Hepatocyte (in vitro differentiated cells): ENCODE measurements around the gene ABCA9. TPM values are rescaled to one million over a fixed set of nuclear protein-coding genes. Genes with fewer than 3 reads are reported as not detected.

Source experiments
- DNase-seq: peaks from one replicate; pipeline ENCODE4 v3.0.0-alpha.2; 2016; ENCODE audit warnings: low spot score
- H2AFZ ChIP-seq: fragments of 200-600 bp; sonication (generic); 2 replicates; pipeline ENCODE4 v1.6.0; 2016; ENCODE audit warnings: antibody characterized with exemption, mild to moderate bottlenecking
- H3K27ac ChIP-seq: fragments of 200-600 bp; sonication (generic); 2 replicates; pipeline ENCODE4 v1.5.1; 2016; ENCODE audit warnings: mild to moderate bottlenecking
- H3K27me3 ChIP-seq: fragments of 200-600 bp; sonication (generic); 2 replicates; pipeline ENCODE4 v1.6.1; 2016
- H3K36me3 ChIP-seq: fragments of 200-600 bp; sonication (generic); replicated peaks from 2 replicates; pipeline ENCODE4 v1.5.1; 2016; ENCODE audit warnings: low read depth; ENCODE audit not compliant: insufficient read depth
- H3K4me1 ChIP-seq: fragments of 200-600 bp; sonication (generic); 2 replicates; pipeline ENCODE4 v1.5.1; 2016; ENCODE audit warnings: mild to moderate bottlenecking, moderate library complexity; ENCODE audit not compliant: insufficient read depth
- H3K4me2 ChIP-seq: fragments of 200-600 bp; sonication (generic); 2 replicates; pipeline ENCODE4 v1.6.0; 2016
- H3K4me3 ChIP-seq: fragments of 200-600 bp; sonication (generic); 2 replicates; pipeline ENCODE4 v1.5.1; 2016; ENCODE audit warnings: mild to moderate bottlenecking
- H3K79me2 ChIP-seq: fragments of 200-600 bp; sonication (generic); 2 replicates; pipeline ENCODE4 v1.6.0; 2017; ENCODE audit warnings: mild to moderate bottlenecking
- H3K9me2 ChIP-seq: fragments of 200-600 bp; sonication (generic); replicated peaks from 2 replicates; pipeline ENCODE4 v1.6.0; 2017; ENCODE audit warnings: mild to moderate bottlenecking; ENCODE audit not compliant: insufficient read depth
- H3K9me3 ChIP-seq: fragments of 200-600 bp; sonication (generic); 2 replicates; pipeline ENCODE4 v1.5.1; 2016; ENCODE audit warnings: low read depth, mild to moderate bottlenecking
- H4K20me1 ChIP-seq: fragments of 200-600 bp; sonication (generic); 2 replicates; pipeline ENCODE4 v1.6.0; 2016; ENCODE audit warnings: mild to moderate bottlenecking; ENCODE audit not compliant: insufficient read depth, poor library complexity, severe bottlenecking
- EZH2 ChIP-seq: fragments of 200-600 bp; sonication (generic); IDR thresholded peaks from 2 replicates; pipeline ENCODE4 v1.6.1; 2016; ENCODE audit warnings: antibody characterized with exemption, mild to moderate bottlenecking, borderline replicate concordance
- EZH2phosphoT487 ChIP-seq: fragments of 200-600 bp; sonication (generic); IDR thresholded peaks from one replicate; pipeline ENCODE4 v1.6.1; 2018; ENCODE audit warnings: antibody characterized with exemption, mild to moderate bottlenecking, low read depth, moderate library complexity; ENCODE audit not compliant: unreplicated experiment, severe bottlenecking
- WGBS: methylation state at CpG from one replicate; pipeline ENCODE4 v1.1.6; 2016; ENCODE audit warnings: low lambda C conversion rate; ENCODE audit errors: missing lambda C conversion rate; 5-methylcytosine and 5-hydroxymethylcytosine counted together
- polyA plus RNA-seq: library from polyadenylated mRNA; unstranded; fragments of >200 nt; fragmentation: Nextera tagmentation; extraction: Ambion mirVana; gene quantifications from 2 replicates; pipeline ENCODE4 v1.2.1, GENCODE V29; 2016
- total RNA-seq: library from RNA; depleted of rRNA; stranded (reverse); fragments of >200 nt; gene quantifications from 2 replicates; pipeline ENCODE4 v1.2.3, GENCODE V29; 2014
- TF ChIP-seq, protein P1 (sequence below): fragments of 200-600 bp; sonication (generic); IDR thresholded peaks from 2 replicates; pipeline ENCODE4 v1.5.1; 2016; ENCODE audit warnings: antibody characterized with exemption, mild to moderate bottlenecking; ENCODE audit not compliant: poor library complexity

The ABCA9 gene
- total and polyA plus RNA-seq, 2 experiments from 2014 or later, result 0.34 to 0.60 TPM

GRCh38 chr17:69055334-69055733, 5.4 kb downstream of the ABCA9 start:
- H3K36me3 ChIP-seq, result no peaks in the 10 kb centered on the region
- no peaks in the 10 kb centered on the region for H3K27me3 ChIP-seq
- DNase-seq, result no peak
- no peaks in the 10 kb centered on the region for H3K9me3 ChIP-seq
- H2AFZ ChIP-seq, result no peak overlapping the region
- no peak overlapping the region for H3K4me2 ChIP-seq
- 97% methylated on average over 2 of the region's 2 CpGs for WGBS
- TF ChIP-seq EZH2 (no peak), EZH2phosphoT487 (no peak)
- TF ChIP-seq, protein P1, sequence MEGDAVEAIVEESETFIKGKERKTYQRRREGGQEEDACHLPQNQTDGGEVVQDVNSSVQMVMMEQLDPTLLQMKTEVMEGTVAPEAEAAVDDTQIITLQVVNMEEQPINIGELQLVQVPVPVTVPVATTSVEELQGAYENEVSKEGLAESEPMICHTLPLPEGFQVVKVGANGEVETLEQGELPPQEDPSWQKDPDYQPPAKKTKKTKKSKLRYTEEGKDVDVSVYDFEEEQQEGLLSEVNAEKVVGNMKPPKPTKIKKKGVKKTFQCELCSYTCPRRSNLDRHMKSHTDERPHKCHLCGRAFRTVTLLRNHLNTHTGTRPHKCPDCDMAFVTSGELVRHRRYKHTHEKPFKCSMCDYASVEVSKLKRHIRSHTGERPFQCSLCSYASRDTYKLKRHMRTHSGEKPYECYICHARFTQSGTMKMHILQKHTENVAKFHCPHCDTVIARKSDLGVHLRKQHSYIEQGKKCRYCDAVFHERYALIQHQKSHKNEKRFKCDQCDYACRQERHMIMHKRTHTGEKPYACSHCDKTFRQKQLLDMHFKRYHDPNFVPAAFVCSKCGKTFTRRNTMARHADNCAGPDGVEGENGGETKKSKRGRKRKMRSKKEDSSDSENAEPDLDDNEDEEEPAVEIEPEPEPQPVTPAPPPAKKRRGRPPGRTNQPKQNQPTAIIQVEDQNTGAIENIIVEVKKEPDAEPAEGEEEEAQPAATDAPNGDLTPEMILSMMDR, result no peak
- H3K4me1 ChIP-seq, result no peaks in the 10 kb centered on the region
- H3K9me2 ChIP-seq, result no peaks in the 10 kb centered on the region
- H4K20me1 ChIP-seq, result no peaks in the 10 kb centered on the region
- no peaks in the 10 kb centered on the region for H3K79me2 ChIP-seq
- no peak overlapping the region for H3K27ac ChIP-seq
- H3K4me3 ChIP-seq, result no peak overlapping the region

DNA sequence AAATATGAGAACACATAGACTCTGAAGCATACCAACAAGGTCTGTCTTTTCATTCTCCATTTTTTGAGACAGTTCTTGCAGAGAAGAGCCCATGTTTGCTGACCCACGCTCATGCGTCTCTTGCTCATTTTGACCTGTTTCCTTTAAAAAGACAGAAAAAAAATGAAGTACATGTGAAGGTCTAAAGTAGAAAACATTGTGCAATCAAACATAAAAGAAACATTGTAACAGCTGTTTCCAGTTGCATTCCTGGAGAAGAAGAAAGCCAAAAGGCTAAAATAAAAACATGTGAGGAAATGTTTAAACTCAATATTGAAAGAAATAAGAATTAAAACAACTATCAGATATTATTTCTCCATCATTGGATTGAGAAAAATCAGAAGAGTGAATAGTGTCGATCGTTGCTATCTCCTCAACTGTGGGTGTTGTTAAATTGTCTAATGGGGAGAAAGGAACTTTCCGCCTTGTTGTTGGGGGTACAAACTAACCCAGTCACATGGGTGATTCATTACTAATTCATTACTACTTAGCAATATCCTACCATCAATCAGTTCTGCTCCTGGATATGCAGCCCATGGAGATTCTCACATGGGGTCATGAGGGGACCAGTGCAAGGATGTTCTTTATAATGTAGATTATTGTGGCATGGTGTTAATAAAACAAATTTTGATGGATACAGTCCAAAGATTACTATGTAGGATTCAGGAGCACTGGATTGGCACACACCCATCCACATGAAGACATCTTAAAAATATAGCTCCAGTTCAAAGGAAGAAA, 9.5 kb downstream of the ABCA9 start:
- Histone ChIP-seq H3K27me3 (no peaks in the 10 kb centered on the region), H2AFZ (no peak overlapping the region), H3K4me3 (no peak overlapping the region), H3K4me2 (no peak overlapping the region), H3K4me1 (peaks cover 12% of the 10 kb centered on the region), H3K79me2 (no peaks in the 10 kb centered on the region), H3K9me3 (no peaks in the 10 kb centered on the region), H3K36me3 (no peaks in the 10 kb centered on the region), H4K20me1 (no peaks in the 10 kb centered on the region), H3K27ac (no peak overlapping the region), H3K9me2 (no peaks in the 10 kb centered on the region)
- DNase-seq, result no peak
- no peak for TF ChIP-seq EZH2phosphoT487
- 91% methylated on average over 5 of the region's 5 CpGs for WGBS

GRCh38 chr17:69048634-69049033, 12.1 kb downstream of the ABCA9 start:
- Histone ChIP-seq H3K4me1 (peaks cover 12% of the 10 kb centered on the region), H3K4me2 (no peak overlapping the region), H3K36me3 (no peaks in the 10 kb centered on the region), H3K79me2 (no peaks in the 10 kb centered on the region), H3K4me3 (no peak overlapping the region), H3K27ac (peak overlapping the region; percentile 96), H3K9me3 (no peaks in the 10 kb centered on the region), H3K9me2 (no peaks in the 10 kb centered on the region), H4K20me1 (no peaks in the 10 kb centered on the region), H3K27me3 (no peaks in the 10 kb centered on the region), H2AFZ (no peak overlapping the region)
- WGBS, result 90% methylated on average over 2 of the region's 2 CpGs
- TF ChIP-seq EZH2 (no peak), EZH2phosphoT487 (no peak)
- TF ChIP-seq, protein P1, result no peak
- no peak for DNase-seq

- Histone ChIP-seq H3K9me2 (no peaks in the 10 kb centered on the region), H3K36me3 (no peaks in the 10 kb centered on the region), H3K4me3 (no peak overlapping the region), H3K4me1 (peaks cover 12% of the 10 kb centered on the region), H3K27ac (peak overlapping the region; percentile 96), H3K27me3 (no peaks in the 10 kb centered on the region), H3K9me3 (no peaks in the 10 kb centered on the region), H3K79me2 (no peaks in the 10 kb centered on the region), H3K4me2 (peak overlapping the region; percentile 62), H2AFZ (peak overlapping the region; percentile 5), H4K20me1 (no peaks in the 10 kb centered on the region)
- WGBS, result 28% methylated on average over 3 of the region's 3 CpGs
- DNase-seq, result peak; percentile 78
- TF ChIP-seq EZH2 (no peak), EZH2phosphoT487 (no peak)
- TF ChIP-seq, protein P1, result no peak
Measured at GRCh38 chr17:69047368-69048263, 13.1 kb downstream of the ABCA9 start.
